OCI-LY7 (cell line): ENCODE results near the gene C1orf167. TPM values are rescaled to one million over a fixed set of nuclear protein-coding genes. Genes with fewer than 3 reads are reported as not detected.

ENCODE experiments used
- BruUV-seq: library from RNA; stranded (reverse); fragments of 400-500 nt; replicated peaks from 2 replicates; lab custom pipeline; 2021; lab: Mats Ljungman, UMichigan
- CTCF ChIA-PET: fragments of 300-600 bp; sonication (Branson Sonifier 250); formaldehyde crosslinking; loops from one replicate; lab custom pipeline; 2022; ENCODE audit warnings: antibody characterized with exemption; ENCODE audit not compliant: unreplicated experiment; lab: Charles Lee
- POLR2A ChIA-PET: fragments of 300-600 bp; sonication (Branson Sonifier 250); formaldehyde crosslinking; loops from one replicate; lab custom pipeline; 2022; ENCODE audit warnings: antibody characterized with exemption; lab: Charles Lee
- DNase-seq: peaks from one replicate; pipeline ENCODE4 v3.0.0-alpha.2; 2015; ENCODE audit warnings: low spot score
- H2AFZ ChIP-seq: fragments of 200-600 bp; sonication (generic), shearing (Covaris generic); 2 replicates; pipeline ENCODE4 v1.6.1; 2014; ENCODE audit warnings: mild to moderate bottlenecking, antibody characterized with exemption, low read length, moderate library complexity
- H3K27ac ChIP-seq: fragments of 200-600 bp; sonication (generic); 2 replicates; pipeline ENCODE4 v1.5.1; 2014; ENCODE audit warnings: mixed run types, low read depth, mild to moderate bottlenecking, moderate library complexity, low read length, inconsistent platforms; ENCODE audit not compliant: poor library complexity, severe bottlenecking
- H3K36me3 ChIP-seq: fragments of 200-600 bp; sonication (generic); 2 replicates; pipeline ENCODE4 v1.6.1; 2014; ENCODE audit warnings: mild to moderate bottlenecking, antibody characterized with exemption, low read length, moderate library complexity, mixed read lengths; ENCODE audit not compliant: insufficient read depth
- H3K4me1 ChIP-seq: fragments of 200-600 bp; sonication (generic); 2 replicates; pipeline ENCODE4 v1.5.1; 2014; ENCODE audit warnings: mild to moderate bottlenecking, low read length; ENCODE audit not compliant: insufficient read depth, poor library complexity, severe bottlenecking
- H3K4me2 ChIP-seq: fragments of 200-600 bp; sonication (generic); 2 replicates; pipeline ENCODE4 v1.6.1; 2014; ENCODE audit warnings: mild to moderate bottlenecking, low read length
- H3K4me3 ChIP-seq: fragments of 200-600 bp; sonication (generic); 2 replicates; pipeline ENCODE4 v1.5.1; 2014; ENCODE audit warnings: mild to moderate bottlenecking, low read depth, low read length; ENCODE audit not compliant: poor library complexity, severe bottlenecking
- H3K79me2 ChIP-seq: fragments of 200-600 bp; sonication (generic); 2 replicates; pipeline ENCODE4 v1.6.1; 2016; ENCODE audit warnings: low read depth, mild to moderate bottlenecking, low read length, moderate library complexity, mixed read lengths; ENCODE audit not compliant: insufficient read depth
- H3K9me2 ChIP-seq: fragments of 200-600 bp; sonication (generic); 2 replicates; pipeline ENCODE4 v1.6.1; 2016; ENCODE audit warnings: mild to moderate bottlenecking, low read length, mixed read lengths; ENCODE audit not compliant: insufficient read depth
- H3K9me3 ChIP-seq: fragments of 200-600 bp; sonication (generic); 2 replicates; pipeline ENCODE4 v1.6.1; 2014; ENCODE audit warnings: mild to moderate bottlenecking, mixed run types, low read length, mixed read lengths
- H4K20me1 ChIP-seq: fragments of 200-600 bp; sonication (generic); 2 replicates; pipeline ENCODE4 v1.6.1; 2014; ENCODE audit warnings: mild to moderate bottlenecking, antibody characterized with exemption, low read length, moderate library complexity, mixed read lengths; ENCODE audit not compliant: insufficient read depth
- EZH2phosphoT487 ChIP-seq: fragments of 200-600 bp; sonication (generic); IDR thresholded peaks from 2 replicates; pipeline ENCODE4 v1.6.1; 2018; ENCODE audit warnings: low read depth, borderline replicate concordance, mild to moderate bottlenecking, mixed run types, antibody characterized with exemption, low read length, moderate library complexity, mixed read lengths
- intact Hi-C: fragments of 100-400 bp; cut with micrococcal nuclease; formaldehyde crosslinking; loops from one replicate; pipeline ENCODE4 v1.10.0; 2022; ENCODE audit not compliant: unreplicated experiment
- total RNA-seq, 2 experiments: library from RNA; depleted of rRNA in 1 of 2; stranded (reverse); fragments of >200 nt in 1 of 2; shearing (Covaris generic) in 1 of 2; gene quantifications; 2 replicates each; pipeline ENCODE4 v1.2.3, GENCODE V29; 2014 to 2022
- TF ChIP-seq, protein P1 (sequence below): fragments of 200-600 bp; sonication (generic); conservative IDR thresholded peaks from 2 replicates; pipeline ENCODE4 v1.5.1; 2014; ENCODE audit warnings: mild to moderate bottlenecking, antibody characterized with exemption, low read length, moderate library complexity, mixed read lengths

Gene C1orf167
- total RNA-seq, 2 experiments from 2014 or later = 1.7 to 4.2 TPM

DNA sequence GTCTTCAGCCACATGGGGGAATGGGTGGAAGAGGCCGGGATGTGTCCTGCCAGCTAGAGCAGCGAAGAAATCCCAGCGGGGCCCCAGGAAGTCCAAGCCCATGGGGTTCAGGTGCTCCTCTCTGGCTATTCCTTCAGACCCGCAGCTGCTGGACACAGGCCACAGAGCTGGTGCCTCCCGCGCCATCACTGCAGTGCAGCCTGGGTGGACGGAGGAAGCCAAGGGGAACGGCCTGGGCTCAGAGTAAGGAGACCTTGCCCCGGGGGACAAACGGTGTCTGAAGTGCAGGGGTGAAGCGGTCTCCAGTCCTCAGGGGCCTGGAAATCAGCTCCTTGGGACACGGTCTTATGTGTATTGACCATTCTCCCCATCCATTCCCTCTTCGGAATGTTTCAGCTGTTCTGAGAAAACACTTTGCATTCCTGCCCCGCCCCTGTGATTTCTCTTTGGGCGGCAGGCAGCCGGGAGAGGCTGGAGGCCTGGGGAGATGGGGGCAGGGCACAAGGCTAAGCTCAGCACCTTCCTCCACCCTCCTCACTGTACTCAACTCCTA lies 25.3 kb downstream of the C1orf167 start:
- Histone ChIP-seq H3K9me3 (no peaks in the 10 kb centered on the region), H3K9me2 (no peaks in the 10 kb centered on the region), H2AFZ (no peak overlapping the region), H3K4me3 (no peak overlapping the region), H3K36me3 (0 out of 2 replicates have a peak, but pooled peaks cover 7% of the 10 kb centered on the region), H3K4me1 (peaks cover 33% of the 10 kb centered on the region), H3K4me2 (no peak overlapping the region), H4K20me1 (no peaks in the 10 kb centered on the region), H3K79me2 (no peaks in the 10 kb centered on the region), H3K27ac (no peak overlapping the region)
- no TSS peak for BruUV-seq
- POLR2A ChIA-PET = interaction anchor here (1.6 kb wide), 1 partner anchor 11 kb away, joined by 3 read pairs; no protein-coding TSS in a partner anchor
- no peak for DNase-seq
- TF ChIP-seq, protein P1, sequence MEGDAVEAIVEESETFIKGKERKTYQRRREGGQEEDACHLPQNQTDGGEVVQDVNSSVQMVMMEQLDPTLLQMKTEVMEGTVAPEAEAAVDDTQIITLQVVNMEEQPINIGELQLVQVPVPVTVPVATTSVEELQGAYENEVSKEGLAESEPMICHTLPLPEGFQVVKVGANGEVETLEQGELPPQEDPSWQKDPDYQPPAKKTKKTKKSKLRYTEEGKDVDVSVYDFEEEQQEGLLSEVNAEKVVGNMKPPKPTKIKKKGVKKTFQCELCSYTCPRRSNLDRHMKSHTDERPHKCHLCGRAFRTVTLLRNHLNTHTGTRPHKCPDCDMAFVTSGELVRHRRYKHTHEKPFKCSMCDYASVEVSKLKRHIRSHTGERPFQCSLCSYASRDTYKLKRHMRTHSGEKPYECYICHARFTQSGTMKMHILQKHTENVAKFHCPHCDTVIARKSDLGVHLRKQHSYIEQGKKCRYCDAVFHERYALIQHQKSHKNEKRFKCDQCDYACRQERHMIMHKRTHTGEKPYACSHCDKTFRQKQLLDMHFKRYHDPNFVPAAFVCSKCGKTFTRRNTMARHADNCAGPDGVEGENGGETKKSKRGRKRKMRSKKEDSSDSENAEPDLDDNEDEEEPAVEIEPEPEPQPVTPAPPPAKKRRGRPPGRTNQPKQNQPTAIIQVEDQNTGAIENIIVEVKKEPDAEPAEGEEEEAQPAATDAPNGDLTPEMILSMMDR = no peak
- TF ChIP-seq EZH2phosphoT487 = no peak
- CTCF ChIA-PET = no interaction called here
- intact Hi-C loops = no loop called here

DNA sequence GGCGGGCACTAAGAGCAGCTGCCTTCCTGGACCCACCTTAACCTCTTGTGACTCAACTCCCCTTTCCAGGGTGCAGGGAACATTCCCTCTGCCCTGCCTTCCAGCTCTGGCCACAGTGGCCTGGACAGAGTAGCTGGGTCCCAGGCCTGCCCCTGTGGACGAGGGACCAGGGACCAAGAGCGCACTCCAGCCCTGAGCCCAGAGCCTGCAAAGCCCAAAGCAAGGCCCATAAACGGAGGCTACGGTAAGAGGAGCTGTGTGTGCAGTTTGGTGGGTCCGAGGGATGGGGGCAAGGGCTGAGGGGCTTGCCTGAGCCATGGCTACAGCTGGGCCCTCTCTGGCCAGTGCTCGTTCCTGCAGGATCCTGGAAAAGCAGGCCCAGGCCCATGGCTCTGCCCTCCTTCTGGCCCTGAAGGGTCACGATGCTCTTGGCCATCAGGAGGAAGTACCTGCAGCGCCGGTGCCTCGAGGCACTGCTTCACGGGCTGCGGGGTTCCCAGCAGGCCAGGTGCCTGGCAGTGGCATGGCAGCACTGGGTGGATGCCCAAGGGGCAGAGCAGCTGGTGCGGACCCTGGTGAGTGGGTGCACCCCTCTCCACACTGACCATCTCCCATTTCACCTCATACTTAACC lies 25.9 kb downstream of the C1orf167 start:
- TF ChIP-seq, protein P1 = no peak
- no peak for TF ChIP-seq EZH2phosphoT487
- BruUV-seq = no TSS peak
- no peak overlapping the region for H3K4me3 ChIP-seq
- no peaks in the 10 kb centered on the region for H4K20me1 ChIP-seq
- peaks cover 33% of the 10 kb centered on the region for H3K4me1 ChIP-seq
- ChIA-PET POLR2A (interaction anchor here (1.6 kb wide), 1 partner anchor 11 kb away, joined by 3 read pairs; no protein-coding TSS in a partner anchor), CTCF (no interaction called here)
- H3K27ac ChIP-seq = no peak overlapping the region
- DNase-seq = no peak
- intact Hi-C loops = no loop called here
- no peaks in the 10 kb centered on the region for H3K9me3 ChIP-seq
- H3K4me2 ChIP-seq = no peak overlapping the region
- H3K9me2 ChIP-seq = no peaks in the 10 kb centered on the region
- H3K36me3 ChIP-seq = 0 out of 2 replicates have a peak, but pooled peaks cover 11% of the 10 kb centered on the region
- no peak overlapping the region for H2AFZ ChIP-seq
- no peaks in the 10 kb centered on the region for H3K79me2 ChIP-seq

DNA sequence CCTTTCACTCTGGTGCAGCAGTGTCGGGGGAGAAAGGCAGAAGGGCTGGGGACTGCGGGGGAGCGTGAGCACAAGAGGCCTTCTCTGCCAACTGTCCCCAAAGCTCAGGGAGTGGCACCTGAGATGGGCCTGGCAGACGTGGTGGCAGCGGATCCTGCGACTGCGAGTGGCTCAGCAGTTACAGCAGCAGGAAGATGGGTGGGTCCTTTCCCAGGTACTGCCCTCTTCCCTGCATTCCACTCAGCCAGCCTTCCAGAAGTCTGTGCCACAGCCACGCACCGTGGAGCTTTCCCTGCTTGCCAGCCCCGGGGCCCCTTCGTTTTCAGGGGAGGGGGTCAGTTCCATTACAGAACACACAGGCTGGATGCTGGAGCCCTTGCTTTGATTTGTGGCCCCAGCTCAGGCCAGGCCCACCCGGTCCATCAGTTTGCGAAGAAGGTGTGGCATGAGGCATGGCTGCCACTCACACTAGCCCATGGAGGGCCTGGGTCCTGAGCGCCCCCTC lies 26.6 kb downstream of the C1orf167 start:
- Histone ChIP-seq H3K4me2 (no peak overlapping the region), H3K79me2 (no peaks in the 10 kb centered on the region), H3K27ac (no peak overlapping the region), H3K9me2 (no peaks in the 10 kb centered on the region), H3K9me3 (no peaks in the 10 kb centered on the region), H2AFZ (no peak overlapping the region), H3K36me3 (peaks cover 13% of the 10 kb centered on the region; the same call in 1 of the 2 replicates), H3K4me3 (no peak overlapping the region), H4K20me1 (no peaks in the 10 kb centered on the region), H3K4me1 (peaks cover 31% of the 10 kb centered on the region)
- ChIA-PET POLR2A (interaction anchor here (1.6 kb wide), 1 partner anchor 12 kb away, joined by 3 read pairs; no protein-coding TSS in a partner anchor), CTCF (no interaction called here)
- intact Hi-C loops = no loop called here
- DNase-seq = no peak
- BruUV-seq = no TSS peak
- TF ChIP-seq EZH2phosphoT487 = no peak
- TF ChIP-seq, protein P1 = no peak
